Muscle layer of colon (tissue), 2 donors: ENCODE measurements around the gene CDYL.

Source experiments
- H3K27ac ChIP-seq: one replicate; pipeline ENCODE4 v1.7.0; 2013; ENCODE audit warnings: low read depth, mild to moderate bottlenecking, low read length, moderate library complexity
- H3K27me3 ChIP-seq, 2 donors: one replicate each; pipeline ENCODE4 v1.7.0; 2013; ENCODE audit warnings: low read length in 2 of 2, mild to moderate bottlenecking in 2 of 2; ENCODE audit not compliant: insufficient read depth in 2 of 2, control insufficient read depth in 1 of 2
- H3K36me3 ChIP-seq: one replicate; pipeline ENCODE4 v1.7.0; 2013; ENCODE audit warnings: mild to moderate bottlenecking, low read length; ENCODE audit not compliant: insufficient read depth
- H3K4me1 ChIP-seq: one replicate; pipeline ENCODE4 v1.7.0; 2013; ENCODE audit warnings: mild to moderate bottlenecking, low read length; ENCODE audit not compliant: insufficient read depth
- H3K4me3 ChIP-seq, 2 donors: one replicate each; pipeline ENCODE4 v1.7.0; 2013; ENCODE audit warnings: low read length in 2 of 2, low read depth in 1 of 2, mild to moderate bottlenecking in 1 of 2, moderate library complexity in 1 of 2
- H3K9ac ChIP-seq: one replicate; pipeline ENCODE4 v1.7.0; 2013; ENCODE audit warnings: low read length
- H3K9me3 ChIP-seq: one replicate; pipeline ENCODE4 v1.7.0; 2013; ENCODE audit warnings: mild to moderate bottlenecking, low read length
- donor health status: abdominal sarcoma.
- donor health status: Adenocarcinoma of cecum.

Gene CDYL

DNA sequence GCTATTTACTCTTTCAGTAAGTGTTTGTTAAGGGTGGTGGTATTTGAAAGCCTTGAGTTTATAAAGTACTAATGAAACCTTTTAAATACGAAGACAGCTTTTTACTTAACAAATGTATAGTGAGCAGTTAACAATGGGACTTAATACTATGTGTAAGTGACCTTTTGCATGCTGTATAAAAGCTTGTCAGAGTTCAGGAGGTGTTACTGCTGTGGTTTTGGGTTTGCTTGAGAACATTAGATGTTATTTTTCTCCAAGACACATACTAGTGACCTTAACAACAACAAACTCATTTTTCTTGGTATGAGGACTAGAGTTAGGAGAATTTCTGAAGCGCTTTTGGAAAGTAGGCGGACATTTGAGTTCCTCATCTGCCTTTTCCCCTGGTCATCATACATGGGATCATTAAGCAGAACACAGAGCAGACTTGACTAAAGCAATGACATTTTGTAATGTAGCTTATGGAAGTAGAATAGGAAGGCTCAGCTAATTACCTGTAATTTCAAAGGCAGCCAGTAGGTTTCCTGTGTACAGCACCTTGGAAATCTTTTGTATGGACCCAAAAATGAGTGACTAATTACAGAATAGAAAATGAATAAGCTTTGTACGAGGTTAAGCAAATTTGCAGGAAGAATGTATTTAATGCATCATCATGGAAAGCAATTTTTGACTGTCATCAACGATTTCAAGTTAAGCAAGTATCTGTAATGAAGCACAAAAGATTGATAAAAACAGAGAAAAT is 14.1 kb downstream of the CDYL start:
- Histone ChIP-seq H3K9ac (no peak overlapping the region), H3K27me3 (no peaks in the 10 kb centered on the region), H3K36me3 (no peaks in the 10 kb centered on the region), H3K27ac (no peak overlapping the region), H3K4me1 (peaks cover 12% of the 10 kb centered on the region), H3K4me3 (no peak overlapping the region), H3K9me3 (no peaks in the 10 kb centered on the region)

- Histone ChIP-seq H3K4me3 (no peak overlapping the region), H3K27me3 (no peaks in the 10 kb centered on the region)
These were observed 18.0 kb downstream of the CDYL start for GRCh38 chr6:4794140-4794707.

GRCh38 chr6:4797587-4797986 is 21.4 kb downstream of the CDYL start:
- H3K9me3 ChIP-seq = no peaks in the 10 kb centered on the region
- H3K36me3 ChIP-seq = no peaks in the 10 kb centered on the region
- H3K4me1 ChIP-seq = peaks cover 6% of the 10 kb centered on the region
- no peak overlapping the region for H3K4me3 ChIP-seq
- no peaks in the 10 kb centered on the region for H3K27me3 ChIP-seq
- H3K27ac ChIP-seq = no peak overlapping the region
- H3K9ac ChIP-seq = no peak overlapping the region

More at GRCh38 chr6:4794140-4794707, 18.0 kb downstream of the CDYL start:
- H3K9me3 ChIP-seq = no peaks in the 10 kb centered on the region
- peaks cover 12% of the 10 kb centered on the region for H3K4me1 ChIP-seq
- no peak overlapping the region for H3K9ac ChIP-seq
- no peaks in the 10 kb centered on the region for H3K36me3 ChIP-seq
- H3K27ac ChIP-seq = no peak overlapping the region

- Histone ChIP-seq H3K27me3 (no peaks in the 10 kb centered on the region), H3K9me3 (no peaks in the 10 kb centered on the region), H3K36me3 (no peaks in the 10 kb centered on the region), H3K27ac (no peak overlapping the region), H3K4me1 (peaks cover 9% of the 10 kb centered on the region), H3K4me3 (no peak overlapping the region), H3K9ac (no peak overlapping the region)
These were observed 23.7 kb downstream of the CDYL start for GRCh38 chr6:4799912-4800311.

DNA sequence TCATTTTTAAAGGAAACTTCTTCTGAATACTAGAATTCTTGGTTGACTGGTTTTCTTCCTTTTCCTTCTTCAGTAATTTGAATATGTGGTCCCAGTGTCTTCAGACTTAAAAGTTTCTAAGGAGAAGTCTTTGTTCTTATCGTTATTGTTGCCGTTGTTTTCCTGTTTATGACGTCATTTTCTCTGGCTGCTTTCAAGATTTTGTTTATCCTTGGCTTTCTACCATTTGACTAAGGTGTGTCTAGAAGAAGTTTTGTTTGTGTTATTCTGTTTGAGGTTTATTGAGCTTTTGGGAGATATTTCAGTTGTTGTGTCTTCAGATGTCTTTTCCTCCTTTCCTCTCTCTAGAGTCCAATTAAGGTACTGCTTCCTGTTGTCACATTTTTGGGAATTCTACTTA is 24.5 kb downstream of the CDYL start:
- Histone ChIP-seq H3K9me3 (no peaks in the 10 kb centered on the region), H3K27me3 (no peaks in the 10 kb centered on the region), H3K4me3 (no peak overlapping the region), H3K4me1 (peaks cover 9% of the 10 kb centered on the region), H3K9ac (no peak overlapping the region), H3K36me3 (no peaks in the 10 kb centered on the region), H3K27ac (no peak overlapping the region)

DNA sequence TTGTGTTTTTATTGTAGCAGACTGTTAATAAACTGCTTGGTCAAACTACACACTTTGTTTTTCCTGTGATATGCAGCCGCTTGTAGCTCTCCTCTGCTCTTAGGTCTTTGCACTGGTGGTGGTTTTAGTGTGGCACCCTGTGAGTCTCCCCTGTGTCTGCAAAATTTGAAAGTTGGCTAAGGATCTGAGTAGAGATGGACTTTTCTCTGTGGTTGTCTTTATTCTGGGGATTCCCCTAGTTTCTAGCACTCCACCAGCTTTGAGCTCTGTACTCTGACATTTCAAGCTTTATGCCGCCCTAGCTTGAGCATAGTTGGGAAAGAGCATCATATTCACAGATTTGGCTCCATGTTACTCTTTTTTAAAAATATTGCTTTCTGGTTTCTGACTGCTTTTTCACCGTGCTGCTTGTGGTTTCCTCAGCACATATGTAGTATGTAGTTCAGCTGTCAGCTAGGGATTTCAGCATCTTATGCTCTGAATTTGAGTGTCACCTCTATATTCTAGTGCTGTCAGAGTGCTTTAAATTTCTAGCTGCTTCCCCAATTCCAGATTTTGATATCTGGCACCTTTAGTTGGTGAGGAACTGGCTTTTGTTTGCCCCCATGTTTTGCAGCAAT is 25.4 kb downstream of the CDYL start:
- Histone ChIP-seq H3K27me3 (no peaks in the 10 kb centered on the region), H3K4me1 (peaks cover 13% of the 10 kb centered on the region), H3K9ac (no peak overlapping the region), H3K9me3 (no peaks in the 10 kb centered on the region), H3K27ac (no peak overlapping the region), H3K4me3 (no peak overlapping the region), H3K36me3 (no peaks in the 10 kb centered on the region)

- no peak overlapping the region for H3K9ac ChIP-seq
These were observed 26.2 kb downstream of the CDYL start for GRCh38 chr6:4802312-4802935.

GRCh38 chr6:4803343-4803744 is 27.1 kb downstream of the CDYL start:
- peaks cover 19% of the 10 kb centered on the region for H3K4me1 ChIP-seq
- H3K27me3 ChIP-seq = no peaks in the 10 kb centered on the region
- no peak overlapping the region for H3K27ac ChIP-seq
- H3K9ac ChIP-seq = no peak overlapping the region
- H3K4me3 ChIP-seq = no peak overlapping the region
- H3K9me3 ChIP-seq = no peaks in the 10 kb centered on the region
- no peaks in the 10 kb centered on the region for H3K36me3 ChIP-seq

More at GRCh38 chr6:4802312-4802935, 26.2 kb downstream of the CDYL start:
- H3K27me3 ChIP-seq = no peaks in the 10 kb centered on the region
- no peaks in the 10 kb centered on the region for H3K9me3 ChIP-seq
- H3K4me1 ChIP-seq = peaks cover 19% of the 10 kb centered on the region
- H3K36me3 ChIP-seq = no peaks in the 10 kb centered on the region
- H3K27ac ChIP-seq = no peak overlapping the region
- H3K4me3 ChIP-seq = no peak overlapping the region

GRCh38 chr6:4804095-4804494 is 27.9 kb downstream of the CDYL start:
- Histone ChIP-seq H3K4me1 (peaks cover 19% of the 10 kb centered on the region), H3K27me3 (no peaks in the 10 kb centered on the region), H3K9me3 (no peaks in the 10 kb centered on the region), H3K27ac (no peak overlapping the region), H3K9ac (no peak overlapping the region), H3K4me3 (no peak overlapping the region), H3K36me3 (no peaks in the 10 kb centered on the region)

DNA sequence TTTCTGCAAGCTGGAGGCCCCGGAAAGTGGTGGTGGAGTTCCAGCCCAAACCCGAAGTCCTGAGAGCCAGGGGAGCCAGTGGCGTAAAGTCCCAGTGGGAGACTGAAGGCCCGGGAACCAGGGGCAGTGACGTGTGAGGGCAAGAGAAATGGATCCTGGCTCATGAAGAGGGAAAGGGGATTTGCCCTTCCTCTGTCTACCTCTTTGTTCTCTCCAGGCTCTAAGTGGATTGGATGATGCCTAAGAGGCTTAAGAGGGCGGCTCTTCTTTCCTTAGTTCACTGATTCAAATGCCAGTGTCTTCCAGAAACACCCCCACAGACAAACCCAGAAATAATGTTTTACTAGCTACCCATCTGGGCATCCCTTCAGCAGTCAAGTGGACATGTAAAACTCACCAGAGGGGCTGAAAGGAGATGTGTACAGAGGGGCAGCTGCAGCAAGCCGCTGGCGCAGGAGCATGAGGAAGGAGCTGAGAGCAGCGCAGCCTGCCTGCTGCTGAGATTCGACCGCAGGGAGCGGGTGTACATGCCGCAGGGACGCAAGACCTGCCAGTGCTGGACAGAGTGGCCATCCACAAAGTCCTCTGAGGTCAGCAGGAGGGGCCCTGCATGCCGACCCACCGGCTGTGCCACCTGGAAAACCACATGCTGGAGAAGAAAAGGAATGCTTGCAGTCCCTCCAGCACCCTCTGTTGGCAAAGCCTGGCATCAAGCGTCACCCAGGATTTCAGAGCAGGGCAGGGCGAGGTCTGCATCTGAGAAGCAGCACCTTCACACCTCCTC is 29.5 kb downstream of the CDYL start:
- H3K27me3 ChIP-seq = no peaks in the 10 kb centered on the region
- no peaks in the 10 kb centered on the region for H3K9me3 ChIP-seq
- H3K36me3 ChIP-seq = no peaks in the 10 kb centered on the region
- peaks cover 19% of the 10 kb centered on the region for H3K4me1 ChIP-seq
- no peak overlapping the region for H3K27ac ChIP-seq
- no peak overlapping the region for H3K4me3 ChIP-seq
- no peak overlapping the region for H3K9ac ChIP-seq

DNA sequence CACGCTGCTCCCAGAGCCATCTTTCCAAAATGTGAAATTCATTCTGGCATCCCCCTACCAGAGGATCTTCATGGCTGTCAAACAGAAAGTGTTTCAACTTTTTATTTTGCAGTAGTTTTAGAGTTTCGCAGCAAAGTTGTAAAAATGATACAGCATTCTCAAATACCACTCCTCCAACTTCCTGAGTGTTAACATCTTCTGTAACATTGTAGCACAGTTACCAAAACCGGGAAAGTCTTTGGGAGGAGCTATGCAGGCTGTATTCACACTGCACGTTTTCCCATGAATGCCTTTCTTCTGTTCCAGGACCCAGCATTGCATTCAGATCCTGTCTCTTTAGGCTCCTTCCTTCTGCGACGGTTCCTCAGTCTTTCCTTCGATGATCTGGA is 30.1 kb downstream of the CDYL start:
- H3K4me1 ChIP-seq = peaks cover 19% of the 10 kb centered on the region
- no peak overlapping the region for H3K9ac ChIP-seq
- H3K36me3 ChIP-seq = no peaks in the 10 kb centered on the region
- H3K27ac ChIP-seq = no peak overlapping the region
- no peaks in the 10 kb centered on the region for H3K9me3 ChIP-seq
- H3K4me3 ChIP-seq = no peak overlapping the region
- H3K27me3 ChIP-seq = no peaks in the 10 kb centered on the region
